Activated T-cell treated with anti-CD3 and anti-CD28 coated beads, Interleukin-2, amount 50 U/mL, for 4 hours (primary cell): ENCODE data around the gene MAP2. TPM values are rescaled to one million over a fixed set of nuclear protein-coding genes. Genes with fewer than 3 reads are reported as not detected.
"Not testable (repeated sequence)": the region's sequence is repeated elsewhere in the genome, so short reads cannot be mapped to it uniquely, and the experiment has no call there.

Experiments
- ATAC-seq, 2 donors: fragments of 200-7000 bp; cut with Tn5 transposase; one replicate each; pipeline ENCODE4 v1.10.0; 2021
- DNase-seq: peaks from one replicate; pipeline ENCODE4 v3.0.0-alpha.2; 2020
- H3K27me3 Mint-ChIP-seq: one replicate; pipeline ENCODE4 v1.8.0; 2021; ENCODE audit warnings: low read depth, mixed read lengths
- H3K36me3 Mint-ChIP-seq: one replicate; pipeline ENCODE4 v1.8.0; 2022; ENCODE audit warnings: mixed read lengths; ENCODE audit not compliant: insufficient read depth
- H3K4me1 Mint-ChIP-seq: one replicate; pipeline ENCODE4 v1.8.0; 2021; ENCODE audit warnings: low read depth, mixed read lengths
- H3K4me3 Mint-ChIP-seq: one replicate; pipeline ENCODE4 v1.8.0; 2021; ENCODE audit warnings: mild to moderate bottlenecking, moderate library complexity, mixed read lengths
- H3K9me3 Mint-ChIP-seq: one replicate; pipeline ENCODE4 v1.8.0; 2021; ENCODE audit warnings: mixed read lengths
- total RNA-seq, 3 donors: library from RNA; stranded (reverse); gene quantifications; one replicate each; pipeline ENCODE4 v1.2.1, GENCODE V29; 2021

The MAP2 gene
- total RNA-seq, 3 donors from 2014 or later = 0.24 TPM; not detected in 2

- ATAC-seq = no peak
- H3K4me3 Mint-ChIP-seq = no peak overlapping the region
- no peak for DNase-seq
- H3K27me3 Mint-ChIP-seq = no peaks in the 10 kb centered on the region
- no peaks in the 10 kb centered on the region for H3K4me1 Mint-ChIP-seq
- no peaks in the 10 kb centered on the region for H3K9me3 Mint-ChIP-seq
- H3K36me3 Mint-ChIP-seq = no peaks in the 10 kb centered on the region
These were observed 50.1 kb downstream of the MAP2 start for GRCh38 chr2:209473930-209474419.

GRCh38 chr2:209474960-209475359 is 51.1 kb downstream of the MAP2 start:
- DNase-seq (no peak), ATAC-seq (no peak)
- Mint-ChIP-seq H3K4me1 (no peaks in the 10 kb centered on the region), H3K9me3 (no peaks in the 10 kb centered on the region), H3K36me3 (no peaks in the 10 kb centered on the region), H3K4me3 (no peak overlapping the region), H3K27me3 (no peaks in the 10 kb centered on the region)

- ATAC-seq = no peak
- Mint-ChIP-seq H3K36me3 (no peaks in the 10 kb centered on the region), H3K27me3 (no peaks in the 10 kb centered on the region), H3K4me3 (no peak overlapping the region), H3K9me3 (no peaks in the 10 kb centered on the region), H3K4me1 (no peaks in the 10 kb centered on the region)
- no peak for DNase-seq
These were observed 52.7 kb downstream of the MAP2 start for GRCh38 chr2:209476367-209477208.

GRCh38 chr2:209492296-209492695 is 68.4 kb downstream of the MAP2 start:
- DNase-seq, H3K27me3 Mint-ChIP-seq, H3K4me3 Mint-ChIP-seq, H3K36me3 Mint-ChIP-seq, H3K9me3 Mint-ChIP-seq, H3K4me1 Mint-ChIP-seq, ATAC-seq: not testable (repeated sequence)

GRCh38 chr2:209495068-209495620 is 71.3 kb downstream of the MAP2 start:
- not testable (repeated sequence) for DNase-seq, H3K27me3 Mint-ChIP-seq, ATAC-seq, H3K9me3 Mint-ChIP-seq, H3K4me3 Mint-ChIP-seq, H3K36me3 Mint-ChIP-seq, H3K4me1 Mint-ChIP-seq

GRCh38 chr2:209495855-209496585 is 72.2 kb downstream of the MAP2 start:
- no peak for ATAC-seq
- no peak overlapping the region for H3K4me3 Mint-ChIP-seq

GRCh38 chr2:209496586-209496982 is 72.7 kb downstream of the MAP2 start:
- no peak for DNase-seq
- Mint-ChIP-seq H3K27me3 (no peaks in the 10 kb centered on the region), H3K4me3 (no peak overlapping the region), H3K36me3 (no peaks in the 10 kb centered on the region), H3K9me3 (peaks cover 11% of the 10 kb centered on the region), H3K4me1 (no peaks in the 10 kb centered on the region)
- ATAC-seq = no peak

More at GRCh38 chr2:209495855-209496585, 72.2 kb downstream of the MAP2 start:
- Mint-ChIP-seq H3K4me1 (no peaks in the 10 kb centered on the region), H3K9me3 (peaks cover 11% of the 10 kb centered on the region), H3K36me3 (no peaks in the 10 kb centered on the region), H3K27me3 (no peaks in the 10 kb centered on the region)
- no peak for DNase-seq

GRCh38 chr2:209498614-209499013 is 74.8 kb downstream of the MAP2 start:
- peaks cover 2% of the 10 kb centered on the region for H3K27me3 Mint-ChIP-seq

GRCh38 chr2:209499069-209499468 is 75.2 kb downstream of the MAP2 start:
- H3K36me3 Mint-ChIP-seq = no peaks in the 10 kb centered on the region
- no peak overlapping the region for H3K4me3 Mint-ChIP-seq
- H3K9me3 Mint-ChIP-seq = peaks cover 11% of the 10 kb centered on the region
- ATAC-seq (no peak), DNase-seq (no peak)
- peaks cover 2% of the 10 kb centered on the region for H3K27me3 Mint-ChIP-seq
- no peaks in the 10 kb centered on the region for H3K4me1 Mint-ChIP-seq

More at GRCh38 chr2:209498614-209499013, 74.8 kb downstream of the MAP2 start:
- no peak for DNase-seq
- no peaks in the 10 kb centered on the region for H3K4me1 Mint-ChIP-seq
- no peaks in the 10 kb centered on the region for H3K36me3 Mint-ChIP-seq
- no peak for ATAC-seq
- H3K4me3 Mint-ChIP-seq = no peak overlapping the region
- H3K9me3 Mint-ChIP-seq = peaks cover 11% of the 10 kb centered on the region

GRCh38 chr2:209501579-209501978 is 77.7 kb downstream of the MAP2 start:
- Mint-ChIP-seq H3K4me3 (no peak overlapping the region), H3K27me3 (peaks cover 2% of the 10 kb centered on the region), H3K36me3 (no peaks in the 10 kb centered on the region), H3K9me3 (peaks cover 11% of the 10 kb centered on the region), H3K4me1 (no peaks in the 10 kb centered on the region)
- DNase-seq (no peak), ATAC-seq (no peak)

GRCh38 chr2:209505410-209505809 is 81.6 kb downstream of the MAP2 start:
- Mint-ChIP-seq H3K4me1 (no peaks in the 10 kb centered on the region), H3K9me3 (peaks cover 2% of the 10 kb centered on the region), H3K36me3 (no peaks in the 10 kb centered on the region), H3K27me3 (peaks cover 2% of the 10 kb centered on the region), H3K4me3 (no peak overlapping the region)
- ATAC-seq (no peak), DNase-seq (no peak)

- Mint-ChIP-seq H3K27me3 (peaks cover 2% of the 10 kb centered on the region), H3K4me3 (no peak overlapping the region), H3K4me1 (no peaks in the 10 kb centered on the region), H3K9me3 (no peaks in the 10 kb centered on the region), H3K36me3 (no peaks in the 10 kb centered on the region)
- no peak for ATAC-seq
- no peak for DNase-seq
These were observed 84.4 kb downstream of the MAP2 start for GRCh38 chr2:209508255-209508654.

- Mint-ChIP-seq H3K36me3 (no peaks in the 10 kb centered on the region), H3K9me3 (no peaks in the 10 kb centered on the region), H3K4me3 (no peak overlapping the region), H3K27me3 (no peaks in the 10 kb centered on the region), H3K4me1 (no peaks in the 10 kb centered on the region)
- no peak for ATAC-seq
- DNase-seq = no peak
These were observed 87.8 kb downstream of the MAP2 start for GRCh38 chr2:209511637-209512036.

- H3K27me3 Mint-ChIP-seq = no peaks in the 10 kb centered on the region
- no peaks in the 10 kb centered on the region for H3K4me1 Mint-ChIP-seq
- H3K9me3 Mint-ChIP-seq = no peaks in the 10 kb centered on the region
- DNase-seq = no peak
- no peak overlapping the region for H3K4me3 Mint-ChIP-seq
- ATAC-seq = no peak
- no peaks in the 10 kb centered on the region for H3K36me3 Mint-ChIP-seq
These were observed 89.1 kb downstream of the MAP2 start for GRCh38 chr2:209512971-209513370.
